ENCODE results near the gene NOS3. TPM values are rescaled to one million over a fixed set of nuclear protein-coding genes. Genes with fewer than 3 reads are reported as not detected.

Gene NOS3
- total and polyA plus RNA-seq, 9 of the 15 experiments (the other 6 are each of a cell fraction or from before 2014, with no cell fraction given), result 1.1 to 121 (median 23.6) TPM

- TF ChIP-seq ARID3B (CRISPR knock-in tag; IDR thresholded peaks at IDR 0.05; ENCODE audit: borderline replicate concordance) (peak; percentile 15; the same call in 1 of the 2 replicates), SNRNP70 (optimal IDR thresholded peaks at IDR 0.05; ENCODE audit: low read depth, low read length) (no peak), RFX1 (IDR thresholded peaks at IDR 0.05) (no peak), ZNF75A (CRISPR knock-in tag; IDR thresholded peaks at IDR 0.05) (no peak), NCOA6 (IDR thresholded peaks at IDR 0.05) (no peak), RBBP5 (IDR thresholded peaks at IDR 0.05; ENCODE audit: borderline replicate concordance, insufficient read depth, low read length, poor library complexity, severe bottlenecking) (peak; percentile 32), SUPT5H (IDR thresholded peaks at IDR 0.05) (no peak), ETV1 (tag; conservative IDR thresholded peaks at IDR 0.05; ENCODE audit: low read depth) (no peak), ZBTB8A (IDR thresholded peaks at IDR 0.05; ENCODE audit: partially characterized antibody) (no peak), GATA2 (CRISPR knock-in tag; IDR thresholded peaks at IDR 0.05) (no peak), NCOR1 (IDR thresholded peaks at IDR 0.05) (no peak), DEAF1 (CRISPR knock-in tag; IDR thresholded peaks at IDR 0.05) (peak; percentile 97), TOE1 (IDR thresholded peaks at IDR 0.05; ENCODE audit: borderline replicate concordance) (peak; percentile 43; the same call in 1 of the 2 replicates), TOE1 (CRISPR knock-in tag; IDR thresholded peaks at IDR 0.05; ENCODE audit: borderline replicate concordance, low read depth) (no peak), CBFB (CRISPR knock-in tag; IDR thresholded peaks at IDR 0.05) (peak; percentile 66; the same call in 1 of the 2 replicates), CREB3L1 (IDR thresholded peaks at IDR 0.05; ENCODE audit: borderline replicate concordance, low read depth) (peak; percentile 87), ZNF444 (CRISPR knock-in tag; IDR thresholded peaks at IDR 0.05) (no peak), ZNF79 (CRISPR knock-in tag; IDR thresholded peaks at IDR 0.05; ENCODE audit: low read depth) (no peak), ZC3H11A (IDR thresholded peaks at IDR 0.05; ENCODE audit: low read depth, low read length) (no peak), NELFE (IDR thresholded peaks at IDR 0.05; ENCODE audit: insufficient read depth, insufficient read length) (no peak), ZNF584 (CRISPR knock-in tag; IDR thresholded peaks at IDR 0.05; ENCODE audit: low read depth) (no peak), FOXA1 (IDR thresholded peaks at IDR 0.05; ENCODE audit: borderline replicate concordance) (no peak), TBP (optimal IDR thresholded peaks at IDR 0.05; ENCODE audit: low read depth, low read length) (peak; percentile 44), DDX20 (tag; IDR thresholded peaks at IDR 0.05; ENCODE audit: low read depth) (no peak)
Observed at GRCh38 chr7:150962553-150963399, 28.0 kb upstream of the NOS3 start (continued).

Data from K562 (cell line).